HuH-7.5 (cell line): ENCODE data around the gene CLEC16A.

Source experiments
- DNase-seq: peaks from one replicate; pipeline ENCODE4 v3.0.0; 2011; ENCODE audit warnings: low spot score

Gene CLEC16A

GRCh38 chr16:11164482-11165270 lies 220.3 kb downstream of the CLEC16A start:
- DNase-seq, result no peak

- no peak for DNase-seq
Observed at GRCh38 chr16:11165349-11165748, 221.0 kb downstream of the CLEC16A start.

GRCh38 chr16:11165894-11166665 lies 221.7 kb downstream of the CLEC16A start:
- no peak for DNase-seq

- DNase-seq, result no peak
Observed at GRCh38 chr16:11167581-11167980, 223.2 kb downstream of the CLEC16A start.

GRCh38 chr16:11168386-11169051 lies 224.2 kb downstream of the CLEC16A start:
- no peak for DNase-seq

GRCh38 chr16:11169641-11170040 lies 225.3 kb downstream of the CLEC16A start:
- DNase-seq, result no peak

GRCh38 chr16:11170201-11170600 lies 225.8 kb downstream of the CLEC16A start:
- no peak for DNase-seq

- no peak for DNase-seq
Observed at GRCh38 chr16:11170696-11171447, 226.5 kb downstream of the CLEC16A start.

- no peak for DNase-seq
Observed at GRCh38 chr16:11171448-11171709, 227.0 kb downstream of the CLEC16A start.

- DNase-seq, result no peak
Observed at GRCh38 chr16:11171757-11172299, 227.5 kb downstream of the CLEC16A start.

GRCh38 chr16:11173426-11173825 lies 229.1 kb downstream of the CLEC16A start:
- no peak for DNase-seq

- DNase-seq, result no peak
Observed at GRCh38 chr16:11174141-11174540, 229.8 kb downstream of the CLEC16A start.

GRCh38 chr16:11175106-11175786 lies 230.9 kb downstream of the CLEC16A start:
- DNase-seq, result no peak

- DNase-seq, result no peak
Observed at GRCh38 chr16:11175787-11176341, 231.5 kb downstream of the CLEC16A start.

GRCh38 chr16:11177578-11178160 lies 233.3 kb downstream of the CLEC16A start:
- DNase-seq, result no peak

GRCh38 chr16:11178424-11178823 lies 234.1 kb downstream of the CLEC16A start:
- DNase-seq, result no peak

GRCh38 chr16:11179574-11179973 lies 235.2 kb downstream of the CLEC16A start:
- no peak for DNase-seq

GRCh38 chr16:11180489-11180888 lies 236.1 kb downstream of the CLEC16A start:
- no peak for DNase-seq

- no peak for DNase-seq
Observed at GRCh38 chr16:11181242-11181898, 237.0 kb downstream of the CLEC16A start.

GRCh38 chr16:11181899-11182279 lies 237.5 kb downstream of the CLEC16A start:
- no peak for DNase-seq
